NT2/D1 (cell line): ENCODE measurements around the gene PPM1H.

ENCODE experiments used
- SUZ12 ChIP-seq: IDR thresholded peaks from 2 replicates; pipeline ENCODE4 v1.6.1; 2011; ENCODE audit not compliant: insufficient read length, insufficient read depth; ENCODE audit errors: extremely low read depth
- YY1 ChIP-seq: IDR thresholded peaks from 2 replicates; pipeline ENCODE4 v1.6.1; 2011; ENCODE audit not compliant: insufficient read length, insufficient read depth
- ZNF274 ChIP-seq: IDR thresholded peaks from 2 replicates; pipeline ENCODE4 v1.6.1; 2011; ENCODE audit warnings: mild to moderate bottlenecking, low read depth, low read length

DNA sequence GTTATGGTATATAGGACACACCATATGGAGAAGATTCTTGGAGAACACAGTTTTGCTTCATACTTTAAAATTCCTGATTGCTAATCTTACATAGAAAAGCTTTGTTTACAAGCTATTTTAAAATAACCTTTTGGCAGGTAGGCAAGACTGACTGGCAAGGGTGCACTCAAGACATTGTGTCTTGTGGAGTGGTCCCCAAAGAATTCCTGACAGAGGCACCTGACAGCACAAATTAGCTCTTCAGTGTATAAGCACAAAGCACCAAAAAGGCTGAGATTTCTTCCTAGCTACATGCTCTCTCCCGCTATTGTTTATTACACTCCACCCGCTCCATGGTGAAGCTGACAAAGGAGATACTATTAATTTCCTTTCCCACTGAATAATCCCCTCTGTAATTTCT lies 329.0 kb downstream of the PPM1H start:
- no peak for TF ChIP-seq YY1
- TF ChIP-seq ZNF274 = no peak
- TF ChIP-seq SUZ12 = no peak
